Hepatocyte (in vitro differentiated cells): ENCODE results near the gene AGBL3. TPM values are rescaled to one million over a fixed set of nuclear protein-coding genes. Genes with fewer than 3 reads are reported as not detected.

Experiments used
- DNase-seq: peaks from one replicate; pipeline ENCODE4 v3.0.0-alpha.2; 2016; ENCODE audit warnings: low spot score
- H2AFZ ChIP-seq: fragments of 200-600 bp; sonication (generic); 2 replicates; pipeline ENCODE4 v1.6.0; 2016; ENCODE audit warnings: antibody characterized with exemption, mild to moderate bottlenecking
- H3K27ac ChIP-seq: fragments of 200-600 bp; sonication (generic); 2 replicates; pipeline ENCODE4 v1.5.1; 2016; ENCODE audit warnings: mild to moderate bottlenecking
- H3K27me3 ChIP-seq: fragments of 200-600 bp; sonication (generic); 2 replicates; pipeline ENCODE4 v1.6.1; 2016
- H3K36me3 ChIP-seq: fragments of 200-600 bp; sonication (generic); replicated peaks from 2 replicates; pipeline ENCODE4 v1.5.1; 2016; ENCODE audit warnings: low read depth; ENCODE audit not compliant: insufficient read depth
- H3K4me1 ChIP-seq: fragments of 200-600 bp; sonication (generic); 2 replicates; pipeline ENCODE4 v1.5.1; 2016; ENCODE audit warnings: mild to moderate bottlenecking, moderate library complexity; ENCODE audit not compliant: insufficient read depth
- H3K4me2 ChIP-seq: fragments of 200-600 bp; sonication (generic); 2 replicates; pipeline ENCODE4 v1.6.0; 2016
- H3K4me3 ChIP-seq: fragments of 200-600 bp; sonication (generic); 2 replicates; pipeline ENCODE4 v1.5.1; 2016; ENCODE audit warnings: mild to moderate bottlenecking
- H3K79me2 ChIP-seq: fragments of 200-600 bp; sonication (generic); 2 replicates; pipeline ENCODE4 v1.6.0; 2017; ENCODE audit warnings: mild to moderate bottlenecking
- H3K9me2 ChIP-seq: fragments of 200-600 bp; sonication (generic); replicated peaks from 2 replicates; pipeline ENCODE4 v1.6.0; 2017; ENCODE audit warnings: mild to moderate bottlenecking; ENCODE audit not compliant: insufficient read depth
- H3K9me3 ChIP-seq: fragments of 200-600 bp; sonication (generic); 2 replicates; pipeline ENCODE4 v1.5.1; 2016; ENCODE audit warnings: low read depth, mild to moderate bottlenecking
- H4K20me1 ChIP-seq: fragments of 200-600 bp; sonication (generic); 2 replicates; pipeline ENCODE4 v1.6.0; 2016; ENCODE audit warnings: mild to moderate bottlenecking; ENCODE audit not compliant: insufficient read depth, poor library complexity, severe bottlenecking
- EZH2 ChIP-seq: fragments of 200-600 bp; sonication (generic); IDR thresholded peaks from 2 replicates; pipeline ENCODE4 v1.6.1; 2016; ENCODE audit warnings: antibody characterized with exemption, mild to moderate bottlenecking, borderline replicate concordance
- EZH2phosphoT487 ChIP-seq: fragments of 200-600 bp; sonication (generic); IDR thresholded peaks from one replicate; pipeline ENCODE4 v1.6.1; 2018; ENCODE audit warnings: antibody characterized with exemption, mild to moderate bottlenecking, low read depth, moderate library complexity; ENCODE audit not compliant: unreplicated experiment, severe bottlenecking
- WGBS: methylation state at CpG from one replicate; pipeline ENCODE4 v1.1.6; 2016; ENCODE audit warnings: low lambda C conversion rate; ENCODE audit errors: missing lambda C conversion rate; 5-methylcytosine and 5-hydroxymethylcytosine counted together
- polyA plus RNA-seq: library from polyadenylated mRNA; unstranded; fragments of >200 nt; fragmentation: Nextera tagmentation; extraction: Ambion mirVana; gene quantifications from 2 replicates; pipeline ENCODE4 v1.2.1, GENCODE V29; 2016
- total RNA-seq: library from RNA; depleted of rRNA; stranded (reverse); fragments of >200 nt; gene quantifications from 2 replicates; pipeline ENCODE4 v1.2.3, GENCODE V29; 2014
- TF ChIP-seq, protein P1 (sequence below): fragments of 200-600 bp; sonication (generic); IDR thresholded peaks from 2 replicates; pipeline ENCODE4 v1.5.1; 2016; ENCODE audit warnings: antibody characterized with exemption, mild to moderate bottlenecking; ENCODE audit not compliant: poor library complexity

The AGBL3 gene
- total and polyA plus RNA-seq, 2 experiments from 2014 or later, result 2.3 to 6.4 TPM

DNA sequence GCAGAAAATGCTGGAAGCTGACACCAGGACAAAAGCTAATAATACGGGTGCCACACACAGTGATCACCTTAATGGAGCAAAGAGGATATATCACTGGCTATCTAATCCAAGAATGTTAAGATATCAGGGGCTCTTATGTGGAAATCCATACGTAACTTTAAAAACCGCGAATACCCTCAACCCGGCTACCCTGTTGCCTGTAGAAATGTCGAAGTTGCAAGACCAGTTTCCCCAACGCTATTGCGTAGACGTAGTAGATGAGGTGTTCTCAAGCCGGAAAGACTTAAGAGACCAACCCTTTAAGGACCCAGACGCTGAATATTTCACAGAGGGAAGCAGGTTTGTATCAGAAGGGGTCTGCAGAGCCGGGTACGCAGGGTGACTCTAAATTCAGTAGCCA is 192.1 kb downstream of the AGBL3 start:
- Histone ChIP-seq H3K4me1 (no peaks in the 10 kb centered on the region), H4K20me1 (no peaks in the 10 kb centered on the region), H3K36me3 (peaks cover under 1% of the 10 kb centered on the region), H3K79me2 (no peaks in the 10 kb centered on the region), H3K9me3 (peaks cover 17% of the 10 kb centered on the region), H2AFZ (no peak overlapping the region), H3K27ac (no peak overlapping the region), H3K27me3 (no peaks in the 10 kb centered on the region), H3K4me3 (no peak overlapping the region), H3K4me2 (no peak overlapping the region), H3K9me2 (no peaks in the 10 kb centered on the region)
- WGBS, result 95% methylated on average over 13 of the region's 13 CpGs
- DNase-seq, result no peak
- TF ChIP-seq EZH2 (no peak), EZH2phosphoT487 (no peak)
- TF ChIP-seq, protein P1, sequence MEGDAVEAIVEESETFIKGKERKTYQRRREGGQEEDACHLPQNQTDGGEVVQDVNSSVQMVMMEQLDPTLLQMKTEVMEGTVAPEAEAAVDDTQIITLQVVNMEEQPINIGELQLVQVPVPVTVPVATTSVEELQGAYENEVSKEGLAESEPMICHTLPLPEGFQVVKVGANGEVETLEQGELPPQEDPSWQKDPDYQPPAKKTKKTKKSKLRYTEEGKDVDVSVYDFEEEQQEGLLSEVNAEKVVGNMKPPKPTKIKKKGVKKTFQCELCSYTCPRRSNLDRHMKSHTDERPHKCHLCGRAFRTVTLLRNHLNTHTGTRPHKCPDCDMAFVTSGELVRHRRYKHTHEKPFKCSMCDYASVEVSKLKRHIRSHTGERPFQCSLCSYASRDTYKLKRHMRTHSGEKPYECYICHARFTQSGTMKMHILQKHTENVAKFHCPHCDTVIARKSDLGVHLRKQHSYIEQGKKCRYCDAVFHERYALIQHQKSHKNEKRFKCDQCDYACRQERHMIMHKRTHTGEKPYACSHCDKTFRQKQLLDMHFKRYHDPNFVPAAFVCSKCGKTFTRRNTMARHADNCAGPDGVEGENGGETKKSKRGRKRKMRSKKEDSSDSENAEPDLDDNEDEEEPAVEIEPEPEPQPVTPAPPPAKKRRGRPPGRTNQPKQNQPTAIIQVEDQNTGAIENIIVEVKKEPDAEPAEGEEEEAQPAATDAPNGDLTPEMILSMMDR, result no peak

DNA sequence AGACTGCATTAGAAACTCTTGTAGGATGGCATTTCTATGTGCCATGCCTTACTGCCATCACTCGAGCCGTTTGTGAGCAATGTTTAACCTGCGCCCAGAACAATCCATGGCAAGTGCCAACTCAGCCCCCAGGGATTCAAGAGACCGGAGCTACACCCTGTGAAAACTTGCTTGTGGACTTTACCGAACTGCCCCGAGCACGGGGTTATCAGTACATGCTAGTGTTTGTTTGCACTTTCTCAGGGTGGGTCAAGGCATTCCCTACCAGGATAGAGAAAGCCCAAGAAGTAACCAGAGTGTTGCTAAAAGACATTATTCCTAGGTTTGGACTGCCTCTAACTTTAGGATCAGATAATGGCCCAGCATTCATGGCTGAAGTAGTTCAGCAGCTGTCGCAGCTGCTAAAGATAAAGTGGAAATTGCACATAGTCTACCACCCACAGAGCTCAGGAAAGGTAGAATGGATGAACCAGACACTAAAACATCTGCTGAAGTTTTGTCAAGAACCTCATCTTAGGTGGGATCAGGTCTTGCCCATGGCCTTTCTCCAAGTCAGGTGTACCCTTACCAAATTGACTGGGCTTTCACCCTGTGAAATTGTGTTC is 193.1 kb downstream of the AGBL3 start:
- Histone ChIP-seq H3K79me2 (no peaks in the 10 kb centered on the region), H3K4me1 (no peaks in the 10 kb centered on the region), H3K4me3 (no peak overlapping the region), H3K27ac (no peak overlapping the region), H3K4me2 (no peak overlapping the region), H2AFZ (no peak overlapping the region), H3K36me3 (peaks cover 4% of the 10 kb centered on the region), H3K27me3 (no peaks in the 10 kb centered on the region), H3K9me2 (no peaks in the 10 kb centered on the region), H4K20me1 (no peaks in the 10 kb centered on the region), H3K9me3 (peaks cover 17% of the 10 kb centered on the region)
- no peak for DNase-seq
- TF ChIP-seq EZH2phosphoT487, result no peak
- no peak for TF ChIP-seq EZH2
- TF ChIP-seq, protein P1, result no peak
- 76% methylated on average over 8 of the region's 8 CpGs for WGBS

DNA sequence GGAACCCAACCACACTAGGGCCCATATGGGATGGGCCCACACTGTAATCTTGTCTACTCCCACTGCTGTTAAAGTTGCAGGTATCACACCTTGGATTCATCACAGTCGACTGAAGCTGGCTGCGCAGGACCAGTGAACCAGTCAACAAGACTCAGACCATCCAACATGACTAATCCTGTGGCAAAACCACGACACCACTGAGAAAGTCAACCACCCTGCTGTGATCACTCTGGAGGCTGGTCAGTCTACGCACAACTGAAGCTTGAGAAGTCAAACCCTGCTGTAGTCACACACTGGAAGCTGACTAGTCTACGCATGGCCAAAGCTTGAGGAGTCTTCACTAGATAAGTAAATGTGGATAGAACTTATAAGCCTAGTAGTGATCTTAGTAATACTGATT is 193.8 kb downstream of the AGBL3 start:
- peaks cover 17% of the 10 kb centered on the region for H3K9me3 ChIP-seq
- no peaks in the 10 kb centered on the region for H3K4me1 ChIP-seq
- no peak overlapping the region for H3K27ac ChIP-seq
- no peaks in the 10 kb centered on the region for H3K79me2 ChIP-seq
- no peaks in the 10 kb centered on the region for H3K27me3 ChIP-seq
- H3K36me3 ChIP-seq, result peaks cover 4% of the 10 kb centered on the region
- 96% methylated on average over 5 of the region's 5 CpGs for WGBS
- no peak for DNase-seq
- H3K4me2 ChIP-seq, result no peak overlapping the region
- H4K20me1 ChIP-seq, result no peaks in the 10 kb centered on the region
- H3K4me3 ChIP-seq, result no peak overlapping the region
- no peak overlapping the region for H2AFZ ChIP-seq
- TF ChIP-seq EZH2phosphoT487 (no peak), EZH2 (no peak)
- TF ChIP-seq, protein P1, result no peak
- no peaks in the 10 kb centered on the region for H3K9me2 ChIP-seq
